Vagina (tissue), 2 donors: Measurements from ENCODE around the gene VWC2L.

Experiments used
- POLR2A ChIP-seq, 2 donors: fragments of 450-650 bp; IDR thresholded peaks; one replicate each; pipeline ENCODE4 v1.6.1; 2017; ENCODE audit warnings: antibody characterized with exemption in 2 of 2, mild to moderate bottlenecking in 2 of 2, moderate library complexity in 2 of 2
- POLR2AphosphoS5 ChIP-seq, 2 donors: sonication (generic); formaldehyde crosslinking; IDR thresholded peaks; one replicate each; pipeline ENCODE4 v1.9.0; 2017; ENCODE audit warnings: antibody characterized with exemption in 2 of 2, mild to moderate bottlenecking in 2 of 2, low read depth in 1 of 2; ENCODE audit not compliant: insufficient read depth in 1 of 2
- TF ChIP-seq, protein P1 (sequence below), 3 experiments: fragments of 450-650 bp in 2 of 3; fragments of 200-600 bp in 1 of 3; sonication (generic) in 1 of 3; IDR thresholded peaks; one replicate each; pipeline ENCODE4 v1.5.1; 2017 to 2019; ENCODE audit warnings: antibody characterized with exemption in 3 of 3, mild to moderate bottlenecking in 2 of 3, moderate library complexity in 2 of 3

DNA sequence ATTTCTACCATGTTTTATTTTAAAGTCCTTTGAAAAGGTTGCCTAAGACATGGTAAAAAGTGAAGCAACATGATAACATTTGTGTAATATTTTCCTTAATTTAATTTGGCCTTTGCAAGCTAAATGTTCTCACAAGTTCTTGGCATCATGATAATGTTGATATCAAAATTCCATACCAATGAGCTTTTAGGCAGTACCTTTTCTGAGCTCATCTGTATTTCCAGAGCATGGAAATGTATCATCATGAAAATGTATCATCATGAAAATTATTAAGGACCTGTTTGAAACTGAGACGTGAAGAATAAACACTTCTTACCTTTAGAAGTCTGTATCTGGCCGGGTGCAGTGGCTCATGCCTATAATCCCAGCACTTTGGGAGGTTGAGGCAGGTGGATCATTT is 73.8 kb downstream of the VWC2L start:
- TF ChIP-seq POLR2A (IDR thresholded peaks at IDR 0.05) (no peak), POLR2AphosphoS5 (IDR thresholded peaks at IDR 0.05; ENCODE audit: insufficient read depth in 1 of 2, low read depth in 1 of 2) (no peak)
- TF ChIP-seq, protein P1, sequence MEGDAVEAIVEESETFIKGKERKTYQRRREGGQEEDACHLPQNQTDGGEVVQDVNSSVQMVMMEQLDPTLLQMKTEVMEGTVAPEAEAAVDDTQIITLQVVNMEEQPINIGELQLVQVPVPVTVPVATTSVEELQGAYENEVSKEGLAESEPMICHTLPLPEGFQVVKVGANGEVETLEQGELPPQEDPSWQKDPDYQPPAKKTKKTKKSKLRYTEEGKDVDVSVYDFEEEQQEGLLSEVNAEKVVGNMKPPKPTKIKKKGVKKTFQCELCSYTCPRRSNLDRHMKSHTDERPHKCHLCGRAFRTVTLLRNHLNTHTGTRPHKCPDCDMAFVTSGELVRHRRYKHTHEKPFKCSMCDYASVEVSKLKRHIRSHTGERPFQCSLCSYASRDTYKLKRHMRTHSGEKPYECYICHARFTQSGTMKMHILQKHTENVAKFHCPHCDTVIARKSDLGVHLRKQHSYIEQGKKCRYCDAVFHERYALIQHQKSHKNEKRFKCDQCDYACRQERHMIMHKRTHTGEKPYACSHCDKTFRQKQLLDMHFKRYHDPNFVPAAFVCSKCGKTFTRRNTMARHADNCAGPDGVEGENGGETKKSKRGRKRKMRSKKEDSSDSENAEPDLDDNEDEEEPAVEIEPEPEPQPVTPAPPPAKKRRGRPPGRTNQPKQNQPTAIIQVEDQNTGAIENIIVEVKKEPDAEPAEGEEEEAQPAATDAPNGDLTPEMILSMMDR (IDR thresholded peaks at IDR 0.05) = no peak
